CD14-positive monocyte (primary cell): Measurements from ENCODE around the gene CD248. TPM values are rescaled to one million over a fixed set of nuclear protein-coding genes. Genes with fewer than 3 reads are reported as not detected.

ENCODE experiments used
- DNase-seq, 3 donors: peaks; one replicate each; pipeline ENCODE4 v3.0.0-alpha.2; 2011 to 2022
- H2AFZ ChIP-seq: 2 replicates; pipeline ENCODE4 v1.6.0; 2012; ENCODE audit warnings: mild to moderate bottlenecking, low read depth, low read length, inconsistent platforms; ENCODE audit not compliant: insufficient read depth, poor library complexity, severe bottlenecking
- H3K27ac ChIP-seq, 2 donors: 1 replicate in 1 of 2; 2 replicates in 1 of 2; pipeline ENCODE4 v1.5.1; 2012 to 2013; ENCODE audit warnings: low read length in 2 of 2, control low read depth in 1 of 2, inconsistent platforms in 1 of 2, low read depth in 1 of 2, mild to moderate bottlenecking in 1 of 2
- H3K27me3 ChIP-seq, 2 donors: one replicate each; pipeline versions ENCODE4 v1.6.0 to v1.6.1; 2011 to 2013; ENCODE audit warnings: low read length in 2 of 2; ENCODE audit not compliant: control insufficient read depth in 2 of 2, insufficient read depth in 2 of 2
- H3K36me3 ChIP-seq, 2 donors: replicated peaks in 1 of 2; 1 replicate in 1 of 2; 2 replicates in 1 of 2; pipeline versions ENCODE4 v1.5.1 to v1.6.1; 2012 to 2013; ENCODE audit warnings: low read length in 2 of 2, control low read depth in 1 of 2, inconsistent platforms in 1 of 2, mild to moderate bottlenecking in 1 of 2; ENCODE audit not compliant: insufficient read depth in 2 of 2, control insufficient read depth in 1 of 2
- H3K4me1 ChIP-seq, 2 donors: 1 replicate in 1 of 2; 2 replicates in 1 of 2; pipeline versions ENCODE4 v1.5.1 to v1.6.1; 2012 to 2013; ENCODE audit warnings: low read length in 2 of 2, control low read depth in 1 of 2, inconsistent platforms in 1 of 2, mild to moderate bottlenecking in 1 of 2, moderate library complexity in 1 of 2; ENCODE audit not compliant: insufficient read depth in 2 of 2, control insufficient read depth in 1 of 2
- H3K4me2 ChIP-seq: replicated peaks from 2 replicates; pipeline ENCODE3; 2012; ENCODE audit warnings: low read length, moderate library complexity, mild to moderate bottlenecking; ENCODE audit not compliant: poor library complexity, severe bottlenecking; ENCODE audit errors: extremely low read depth
- H3K4me3 ChIP-seq, 3 experiments: fragments of 200-600 bp in 1 of 3; sonication (generic) in 1 of 3; replicated peaks in 1 of 3; 1 replicate in 2 of 3; 2 replicates in 1 of 3; pipeline ENCODE4 v1.5.1; 2011 to 2013; ENCODE audit warnings: low read length in 3 of 3, mild to moderate bottlenecking in 3 of 3, control low read depth in 2 of 3, low read depth in 2 of 3, inconsistent platforms in 1 of 3, moderate library complexity in 1 of 3
- H3K79me2 ChIP-seq: 2 replicates; pipeline ENCODE4 v1.6.0; 2012; ENCODE audit warnings: mild to moderate bottlenecking, control low read depth, inconsistent platforms, low read length, moderate library complexity; ENCODE audit not compliant: insufficient read depth
- H3K9ac ChIP-seq: 2 replicates; pipeline ENCODE4 v1.6.0; 2017; ENCODE audit warnings: low read length, mild to moderate bottlenecking; ENCODE audit not compliant: insufficient read depth, poor library complexity, severe bottlenecking
- H3K9me3 ChIP-seq, 2 donors: replicated peaks in 1 of 2; 1 replicate in 1 of 2; 2 replicates in 1 of 2; pipeline versions ENCODE4 v1.5.1 to v1.6.1; 2012 to 2013; ENCODE audit warnings: low read length in 2 of 2, control low read depth in 1 of 2; ENCODE audit not compliant: control insufficient read depth in 1 of 2, insufficient read depth in 1 of 2
- H4K20me1 ChIP-seq: 2 replicates; pipeline ENCODE4 v1.6.0; 2012; ENCODE audit warnings: mild to moderate bottlenecking, low read length, control low read depth, moderate library complexity; ENCODE audit not compliant: insufficient read depth
- H3K27ac Mint-ChIP-seq, 7 donors: one replicate each; pipeline ENCODE4 v1.8.0; 2020; ENCODE audit warnings: mild to moderate bottlenecking in 7 of 7, mixed read lengths in 7 of 7, moderate library complexity in 6 of 7, inconsistent platforms in 2 of 7
- H3K27me3 Mint-ChIP-seq, 3 donors: one replicate each; pipeline ENCODE4 v1.8.0; 2021 to 2022; ENCODE audit warnings: low read depth in 3 of 3, mild to moderate bottlenecking in 3 of 3, mixed read lengths in 3 of 3, moderate library complexity in 3 of 3, inconsistent platforms in 1 of 3
- H3K36me3 Mint-ChIP-seq, 2 donors: one replicate each; pipeline ENCODE4 v1.8.0; 2020; ENCODE audit warnings: mixed read lengths in 2 of 2, inconsistent platforms in 1 of 2, mild to moderate bottlenecking in 1 of 2
- H3K4me1 Mint-ChIP-seq: one replicate; pipeline ENCODE4 v1.8.0; 2020; ENCODE audit warnings: mild to moderate bottlenecking, mixed read lengths
- H3K4me3 Mint-ChIP-seq, 2 donors: one replicate each; pipeline ENCODE4 v1.8.0; 2020; ENCODE audit warnings: mild to moderate bottlenecking in 2 of 2, mixed read lengths in 2 of 2, moderate library complexity in 1 of 2
- H3K9me3 Mint-ChIP-seq, 7 donors: one replicate each; pipeline ENCODE4 v1.8.0; 2020 to 2022; ENCODE audit warnings: mixed read lengths in 7 of 7, mild to moderate bottlenecking in 6 of 7, moderate library complexity in 6 of 7, inconsistent platforms in 2 of 7
- CTCF ChIP-seq: fragments of 200-600 bp; IDR thresholded peaks from one replicate; pipeline ENCODE4 v1.8.0; 2022; ENCODE audit warnings: antibody characterized with exemption, mild to moderate bottlenecking
- WGBS: methylation state at CpG from one replicate; pipeline ENCODE4 v1.1.5; 2013; ENCODE audit warnings: missing lambda C conversion rate; ENCODE audit not compliant: insufficient coverage; 5-methylcytosine and 5-hydroxymethylcytosine counted together
- intact Hi-C, 2 donors: fragments of 100-400 bp; cut with micrococcal nuclease; formaldehyde crosslinking; loops; one replicate each; pipeline versions ENCODE4 v1.15.0 to v1.15.1; 2023
- polyA plus RNA-seq, 3 donors: library from polyadenylated mRNA; depleted of rRNA in 1 of 3; unstranded in 2 of 3; stranded (reverse) in 1 of 3; fragments of 300-500 nt in 2 of 3; fragments of >200 nt in 1 of 3; fragmentation: Illumina TruSeq in 2 of 3; gene quantifications; 1 replicate in 2 of 3; 2 replicates in 1 of 3; pipeline ENCODE4 v1.2.3, GENCODE V29; 2012 to 2021

Gene CD248
- polyA plus RNA-seq, 3 donors = 0.05 to 0.13 TPM; not detected in 1

DNA sequence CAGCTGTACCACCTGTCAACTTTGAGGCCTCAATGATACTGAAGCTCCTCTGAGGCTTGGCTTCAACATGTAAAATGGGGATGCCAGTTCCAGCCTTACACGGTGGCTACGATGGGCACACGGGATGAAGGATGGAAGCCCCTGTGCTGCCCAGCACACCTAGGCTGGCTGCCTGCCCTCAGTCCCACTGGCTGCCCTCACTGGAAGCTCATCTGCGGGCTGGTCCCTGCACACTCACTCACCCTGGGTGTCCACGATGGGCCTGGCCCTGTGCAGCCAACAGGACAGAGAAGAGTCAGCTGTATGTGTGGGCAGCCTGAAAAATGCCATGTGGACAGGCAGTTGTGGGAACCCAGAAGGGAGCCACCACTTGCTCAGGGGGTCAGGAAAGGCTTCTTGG is 30.1 kb downstream of the CD248 start:
- no peak for TF ChIP-seq CTCF
- no peaks in the 10 kb centered on the region for H3K79me2 ChIP-seq
- peaks cover 18 to 21% of the 10 kb centered on the region in 2 donors for H3K27me3 ChIP-seq
- H3K27ac ChIP-seq = no peak overlapping the region
- peaks cover 18 to 24% (median 22%) of the 10 kb centered on the region in 3 donors for H3K27me3 Mint-ChIP-seq
- peaks cover 35 to 50% of the 10 kb centered on the region in 2 donors for H3K4me1 ChIP-seq
- peaks cover 3 to 14% of the 10 kb centered on the region in 2 donors for H3K36me3 ChIP-seq
- H3K9me3 ChIP-seq = peaks cover 0 to 6% of the 10 kb centered on the region in 2 donors
- WGBS = 98% methylated on average over 5 of the region's 5 CpGs
- H3K36me3 Mint-ChIP-seq = peaks cover 9 to 17% of the 10 kb centered on the region in 2 donors
- peaks cover 23% of the 10 kb centered on the region for H4K20me1 ChIP-seq
- no peak overlapping the region for H3K4me3 ChIP-seq
- no peak for DNase-seq
- peaks cover 0 to 4% (median 0%) of the 10 kb centered on the region in 7 donors for H3K9me3 Mint-ChIP-seq
- H3K27ac Mint-ChIP-seq = no peak overlapping the region
- H3K4me1 Mint-ChIP-seq = peaks cover 42% of the 10 kb centered on the region
- no peak overlapping the region for H3K9ac ChIP-seq
- no peak overlapping the region for H3K4me2 ChIP-seq
- H3K4me3 Mint-ChIP-seq = no peak overlapping the region
- intact Hi-C loops = no loop called here
- H2AFZ ChIP-seq = no peak overlapping the region

- no peak overlapping the region for H3K4me3 ChIP-seq
- peaks cover 33 to 46% of the 10 kb centered on the region in 2 donors for H3K4me1 ChIP-seq
- peaks cover 9 to 17% of the 10 kb centered on the region in 2 donors for H3K36me3 Mint-ChIP-seq
- no peak overlapping the region for H3K4me2 ChIP-seq
- H3K27me3 Mint-ChIP-seq = peaks cover 13 to 21% (median 14%) of the 10 kb centered on the region in 3 donors
- no peak for DNase-seq
- no peaks in the 10 kb centered on the region for H3K79me2 ChIP-seq
- H3K9ac ChIP-seq = no peak overlapping the region
- intact Hi-C loops = no loop called here
- WGBS = 96% methylated on average over 10 of the region's 13 CpGs
- peaks cover 25% of the 10 kb centered on the region for H4K20me1 ChIP-seq
- no peak overlapping the region for H3K27ac ChIP-seq
- H3K27me3 ChIP-seq = peaks cover 7 to 9% of the 10 kb centered on the region in 2 donors
- H3K36me3 ChIP-seq = peaks cover 3 to 14% of the 10 kb centered on the region in 2 donors
- no peak overlapping the region for H3K4me3 Mint-ChIP-seq
- no peaks in the 10 kb centered on the region for H3K9me3 ChIP-seq
- H2AFZ ChIP-seq = no peak overlapping the region
- H3K4me1 Mint-ChIP-seq = peaks cover 42% of the 10 kb centered on the region
- H3K27ac Mint-ChIP-seq = no peak overlapping the region
- TF ChIP-seq CTCF = no peak
- H3K9me3 Mint-ChIP-seq = peaks cover 0 to 3% (median 0%) of the 10 kb centered on the region in 7 donors
Measured at GRCh38 chr11:66285250-66285947, 31.4 kb downstream of the CD248 start.
